Heart left ventricle (tissue), 16 donors: ENCODE measurements around the gene BCL2. TPM values are rescaled to one million over a fixed set of nuclear protein-coding genes. Genes with fewer than 3 reads are reported as not detected.

Experiments used
- ATAC-seq, 4 donors: fragments of 200-7000 bp; cut with Tn5 transposase; one replicate each; pipeline ENCODE4 v1.9.1; 2020 to 2022; ENCODE audit warnings: moderate library complexity in 4 of 4, mild to moderate bottlenecking in 3 of 4, moderate number of reproducible peaks in 1 of 4
- DNase-seq, 5 donors: peaks; one replicate each; pipeline ENCODE4 v3.0.0-alpha.2; 2020
- H3K27ac ChIP-seq, 12 donors: fragments of 200-600 bp; sonication (generic) in 4 of 12; one replicate each; pipeline versions ENCODE4 v1.5.0 to v1.8.0; 2016 to 2022; ENCODE audit warnings: mild to moderate bottlenecking in 2 of 12
- H3K27me3 ChIP-seq, 9 donors: fragments of 200-600 bp; sonication (generic) in 2 of 9; one replicate each; pipeline versions ENCODE4 v1.5.1 to v1.8.0; 2016 to 2022; ENCODE audit warnings: mild to moderate bottlenecking in 3 of 9
- H3K36me3 ChIP-seq, 9 donors: fragments of 200-600 bp; sonication (generic) in 2 of 9; one replicate each; pipeline versions ENCODE4 v1.5.0 to v1.8.0; 2018 to 2022; ENCODE audit warnings: mild to moderate bottlenecking in 2 of 9
- H3K4me1 ChIP-seq, 12 donors: fragments of 200-600 bp; sonication (generic) in 4 of 12; one replicate each; pipeline versions ENCODE4 v1.5.0 to v1.8.0; 2016 to 2022; ENCODE audit warnings: mild to moderate bottlenecking in 3 of 12
- H3K4me3 ChIP-seq, 12 donors: fragments of 200-600 bp; sonication (generic) in 4 of 12; one replicate each; pipeline versions ENCODE4 v1.5.0 to v1.8.0; 2017 to 2022; ENCODE audit warnings: mild to moderate bottlenecking in 9 of 12, moderate library complexity in 4 of 12
- H3K9me3 ChIP-seq, 12 donors: fragments of 200-600 bp; sonication (generic) in 4 of 12; one replicate each; pipeline versions ENCODE4 v1.5.0 to v1.8.0; 2016 to 2022; ENCODE audit warnings: mild to moderate bottlenecking in 1 of 12
- POLR2A ChIP-seq, 2 donors: fragments of 450-650 bp; IDR thresholded peaks; one replicate each; pipeline ENCODE4 v1.6.1; 2017; ENCODE audit warnings: antibody characterized with exemption in 2 of 2, mild to moderate bottlenecking in 2 of 2, moderate library complexity in 2 of 2
- WGBS, 4 donors: extraction: QIAGEN DNeasy Blood & Tissue Kit in 2 of 4; methylation state at CpG; one replicate each; pipeline versions ENCODE4 v1.1.5 to v1.1.7; 2013 to 2018; 5-methylcytosine and 5-hydroxymethylcytosine counted together
- intact Hi-C, 10 donors: fragments of 100-400 bp; cut with DNase I; formaldehyde crosslinking; loops; one replicate each; pipeline versions ENCODE4 v1.11.1 to v1.14.2; 2022
- polyA plus RNA-seq, 2 donors: library from polyadenylated mRNA; stranded (reverse); fragments of 200-250 nt; gene quantifications; one replicate each; pipeline ENCODE4 v1.2.3, GENCODE V29; 2013
- total RNA-seq, 9 donors: library from RNA; depleted of rRNA in 2 of 9; stranded (reverse); fragments of >200 nt in 2 of 9; fragmentation: NEBNext Ultra II Directional in 3 of 9; extraction: Animal tissue kit (Norgen Biotek cat#: 25700) in 3 of 9; gene quantifications; one replicate each; pipeline versions ENCODE4 v1.1.0 to v1.2.4, GENCODE V29; 2016 to 2023
- TF ChIP-seq, protein P1 (sequence below), 12 donors: fragments of 200-600 bp; sonication (generic) in 4 of 12; IDR thresholded peaks; one replicate each; pipeline versions ENCODE4 v1.5.0 to v1.8.0; 2018 to 2022; ENCODE audit warnings: antibody characterized with exemption in 12 of 12, mild to moderate bottlenecking in 5 of 12
- donor health status: ischemic (EF 13 %, LVEDD 7.1; RV severe dilation, severe dysfunction).
- donor health status: healthy with polysubstance abuse.
- donor health status: DM: no; HTN: yes; CAD: no.
- donor health status: DM: no; HTN: no; CAD: no.
- donor health status: ischemic (EF 25% LVEDD 6.9; RV normal size, moderate dysfunction).
- donor health status: ischemic (EF 25% LVEDD 5.7; RV mildly dilated, moderate dysfunction).
- donor health status: healthy.
- donor health status: DM: yes; HTN: yes; CAD: no.
- donor health status: ischemic (EF 35%, LVEDD 5.7; RV mildly dilated, moderate dysfunction).
- donor health status: nonischemic (EF 11% LVEDD 7.7; RV severe dilation, severe dysfunction).
- donor health status: DM: yes; HTN: yes; CAD: no.
- donor health status: PGD.
- donor health status: ischemic (EF 29% LVEDD 5.4; RV normal size, mild dysfunction).
- donor health status: nonischemic (EF 23%, LVEDD 6.1; RV moderate dilation, normal function).

BCL2 gene
- total and polyA plus RNA-seq, 11 donors = 2.9 to 24.2 (median 8.9) TPM

DNA sequence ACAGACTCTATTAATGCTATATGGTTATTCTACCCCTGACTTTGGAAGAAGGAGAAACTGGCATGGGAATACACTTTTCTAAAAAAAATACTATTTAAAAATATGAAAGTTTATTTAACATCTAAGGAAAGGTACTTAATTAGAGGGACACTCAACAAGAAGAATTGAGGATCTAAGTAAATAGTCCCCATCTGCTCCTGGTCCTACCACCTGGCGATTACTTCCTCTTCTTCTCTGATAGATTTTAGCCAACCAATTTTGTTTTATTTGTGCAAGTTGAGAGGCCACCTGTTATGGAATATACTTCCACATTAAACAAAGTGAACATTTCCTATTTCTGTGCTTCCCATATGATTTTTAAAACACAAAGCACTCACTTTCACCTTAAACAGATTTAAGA, 111.7 kb downstream of the BCL2 start:
- TF ChIP-seq POLR2A (IDR thresholded peaks at IDR 0.05) = no peak
- TF ChIP-seq, protein P1, sequence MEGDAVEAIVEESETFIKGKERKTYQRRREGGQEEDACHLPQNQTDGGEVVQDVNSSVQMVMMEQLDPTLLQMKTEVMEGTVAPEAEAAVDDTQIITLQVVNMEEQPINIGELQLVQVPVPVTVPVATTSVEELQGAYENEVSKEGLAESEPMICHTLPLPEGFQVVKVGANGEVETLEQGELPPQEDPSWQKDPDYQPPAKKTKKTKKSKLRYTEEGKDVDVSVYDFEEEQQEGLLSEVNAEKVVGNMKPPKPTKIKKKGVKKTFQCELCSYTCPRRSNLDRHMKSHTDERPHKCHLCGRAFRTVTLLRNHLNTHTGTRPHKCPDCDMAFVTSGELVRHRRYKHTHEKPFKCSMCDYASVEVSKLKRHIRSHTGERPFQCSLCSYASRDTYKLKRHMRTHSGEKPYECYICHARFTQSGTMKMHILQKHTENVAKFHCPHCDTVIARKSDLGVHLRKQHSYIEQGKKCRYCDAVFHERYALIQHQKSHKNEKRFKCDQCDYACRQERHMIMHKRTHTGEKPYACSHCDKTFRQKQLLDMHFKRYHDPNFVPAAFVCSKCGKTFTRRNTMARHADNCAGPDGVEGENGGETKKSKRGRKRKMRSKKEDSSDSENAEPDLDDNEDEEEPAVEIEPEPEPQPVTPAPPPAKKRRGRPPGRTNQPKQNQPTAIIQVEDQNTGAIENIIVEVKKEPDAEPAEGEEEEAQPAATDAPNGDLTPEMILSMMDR (IDR thresholded peaks at IDR 0.05) = no peak
- Histone ChIP-seq H3K27ac (peak overlapping the region in 1 of 12 donors; percentile 61), H3K27me3 (no peaks in the 10 kb centered on the region)

DNA sequence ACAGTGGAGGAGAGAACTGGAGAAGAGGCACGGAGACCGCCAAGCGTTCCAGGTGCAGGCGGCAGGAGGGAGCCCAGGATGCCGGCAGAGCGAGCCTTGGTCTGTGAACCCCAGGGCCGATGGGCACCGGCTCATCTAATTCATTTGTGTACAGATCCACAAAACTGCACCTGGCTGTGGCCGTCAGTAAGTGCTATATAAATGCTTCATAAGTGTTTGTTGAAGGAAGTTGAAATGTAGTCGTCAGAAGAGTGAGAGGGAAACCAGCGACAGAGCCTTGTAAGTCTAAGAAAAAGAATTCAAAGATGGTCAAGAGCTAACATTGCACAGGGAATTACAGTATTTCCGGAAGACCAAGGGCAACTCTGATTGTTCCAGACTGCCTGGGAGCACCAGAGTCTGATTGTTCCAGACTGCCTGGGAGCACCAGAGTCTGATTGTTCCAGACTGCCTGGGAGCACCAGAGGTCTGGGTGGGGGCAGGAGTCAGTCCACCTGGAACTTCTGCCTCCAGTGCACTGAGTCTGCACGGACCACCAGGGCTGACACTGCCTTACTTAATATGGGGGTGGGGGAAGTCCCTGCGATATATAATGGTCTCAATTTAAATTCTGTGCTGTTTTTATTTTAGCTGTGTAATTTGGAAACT, 112.3 kb downstream of the BCL2 start:
- WGBS, 4 donors = 75 to 85% (median 81%) methylated on average over 14 of the region's 14 CpGs
- no peak overlapping the region for H3K27ac ChIP-seq
- intact Hi-C loops = no loop called here
- no peak overlapping the region for H3K4me3 ChIP-seq
- no peaks in the 10 kb centered on the region for H3K27me3 ChIP-seq
- peaks cover 0 to 26% (median 7%) of the 10 kb centered on the region in 12 donors for H3K4me1 ChIP-seq
- no peaks in the 10 kb centered on the region for H3K9me3 ChIP-seq
- H3K36me3 ChIP-seq = no peaks in the 10 kb centered on the region
- TF ChIP-seq, protein P1 (IDR thresholded peaks at IDR 0.05) = no peak
- no peak for TF ChIP-seq POLR2A (IDR thresholded peaks at IDR 0.05)
- ATAC-seq (peak in 1 of 4 donors; percentile 19), DNase-seq (no peak)

More for the DNA sequence above, 111.7 kb downstream of the BCL2 start:
- intact Hi-C loops = no loop called here
- 92 to 97% (median 95%) methylated on average over 1 of the region's 1 CpG for WGBS, 4 donors
- Histone ChIP-seq H3K9me3 (no peaks in the 10 kb centered on the region), H3K36me3 (no peaks in the 10 kb centered on the region), H3K4me1 (peaks cover 0 to 31% (median 7%) of the 10 kb centered on the region in 12 donors), H3K4me3 (no peak overlapping the region)
- DNase-seq (no peak), ATAC-seq (no peak)

DNA sequence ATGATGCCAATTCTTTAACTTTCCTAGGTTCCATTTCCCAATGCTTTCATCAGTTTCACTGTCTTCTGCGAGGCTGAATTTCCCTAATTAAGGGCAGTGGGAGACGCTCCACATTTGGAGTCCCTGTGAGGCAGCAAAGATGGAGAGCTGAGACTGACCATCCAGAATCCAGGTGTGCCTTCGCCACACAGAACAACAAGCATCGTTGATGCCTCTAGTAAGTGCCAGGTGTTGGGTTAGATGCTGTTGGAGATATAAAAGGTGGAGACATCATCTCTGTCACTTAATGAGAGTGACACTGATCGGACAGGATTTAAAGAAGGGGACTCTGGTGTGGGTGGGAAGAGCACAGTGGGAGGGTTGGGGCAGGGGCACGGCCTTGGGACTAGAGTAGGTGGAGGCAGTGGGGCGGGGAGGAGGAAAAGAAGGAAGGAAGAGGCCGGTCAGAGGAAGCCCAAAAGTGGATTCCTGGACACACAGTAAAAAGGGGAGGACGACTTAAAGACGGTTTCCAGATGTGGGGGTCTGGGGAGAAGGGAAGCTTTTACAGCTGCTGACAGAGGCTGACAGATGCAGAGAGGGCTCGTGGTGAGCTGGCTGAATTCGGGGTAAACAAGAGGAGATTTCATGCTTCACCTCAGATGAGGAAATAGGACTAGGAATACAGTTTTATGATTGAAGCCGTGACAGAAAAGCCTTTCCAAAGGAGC, 113.0 kb downstream of the BCL2 start:
- no peaks in the 10 kb centered on the region for H3K9me3 ChIP-seq
- no peaks in the 10 kb centered on the region for H3K36me3 ChIP-seq
- no peak for ATAC-seq
- H3K4me1 ChIP-seq = peaks cover 0 to 24% (median 7%) of the 10 kb centered on the region in 12 donors
- TF ChIP-seq, protein P1 (IDR thresholded peaks at IDR 0.05) = no peak
- TF ChIP-seq POLR2A (IDR thresholded peaks at IDR 0.05) = no peak
- H3K4me3 ChIP-seq = no peak overlapping the region
- H3K27me3 ChIP-seq = no peaks in the 10 kb centered on the region
- WGBS, 4 donors = 75 to 80% (median 76%) methylated on average over 13 of the region's 13 CpGs
- H3K27ac ChIP-seq = no peak overlapping the region
- DNase-seq = no peak
- intact Hi-C loops = no loop called here

DNA sequence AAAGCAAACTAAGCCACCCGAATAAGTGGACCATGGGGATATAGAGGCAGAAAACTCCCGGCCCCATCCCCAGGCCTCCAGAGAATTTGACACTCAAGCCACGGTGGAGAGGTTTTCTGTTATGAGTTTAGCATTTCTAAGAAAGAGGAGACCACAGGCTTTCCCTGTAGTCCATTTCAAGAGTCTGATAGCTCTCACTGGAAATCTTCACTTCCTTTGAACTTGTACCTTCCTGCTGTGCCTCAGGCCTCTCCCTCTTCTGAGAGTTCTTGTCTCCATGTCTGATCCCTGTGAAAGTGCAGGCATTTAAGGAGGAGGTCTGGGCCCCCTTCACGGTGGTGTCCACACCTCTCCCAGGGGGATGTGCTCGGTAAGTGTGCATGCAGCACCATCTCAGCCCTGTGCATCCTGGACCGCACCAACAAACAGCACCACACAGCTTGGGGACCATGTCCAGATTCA, 113.7 kb downstream of the BCL2 start:
- no peak for DNase-seq
- 72 to 80% (median 74%) methylated on average over 6 of the region's 6 CpGs for WGBS, 4 donors
- no peak overlapping the region for H3K4me3 ChIP-seq
- no peaks in the 10 kb centered on the region for H3K36me3 ChIP-seq
- no peaks in the 10 kb centered on the region for H3K9me3 ChIP-seq
- no peaks in the 10 kb centered on the region for H3K27me3 ChIP-seq
- TF ChIP-seq POLR2A (IDR thresholded peaks at IDR 0.05) = no peak
- TF ChIP-seq, protein P1 (IDR thresholded peaks at IDR 0.05) = no peak
- H3K4me1 ChIP-seq = peaks cover 0 to 24% (median 7%) of the 10 kb centered on the region in 12 donors
- ATAC-seq = no peak
- peak overlapping the region in 1 of 12 donors; percentile 8 for H3K27ac ChIP-seq
- intact Hi-C loops = no loop called here
